SJCRH30 (cell line): ENCODE measurements around the gene KCNT2. TPM values are rescaled to one million over a fixed set of nuclear protein-coding genes. Genes with fewer than 3 reads are reported as not detected.
"Not testable (repeated sequence)": the region's sequence is repeated elsewhere in the genome, so short reads cannot be mapped to it uniquely, and the experiment has no call there.

Experiments
- DNase-seq, 2 experiments: peaks; one replicate each; pipeline ENCODE4 v3.0.0-alpha.2; 2015 to 2020
- H3K27ac ChIP-seq: fragments of 250-450 bp; sonication (Bioruptor Pico); 2 replicates; pipeline ENCODE4 v1.5.1; 2020; ENCODE audit warnings: mild to moderate bottlenecking, moderate library complexity
- H3K27me3 ChIP-seq: fragments of 250-450 bp; sonication (Bioruptor Pico); 2 replicates; pipeline ENCODE4 v1.5.1; 2020; ENCODE audit warnings: mild to moderate bottlenecking, moderate library complexity
- H3K36me3 ChIP-seq: fragments of 250-450 bp; sonication (Bioruptor Pico); 2 replicates; pipeline ENCODE4 v1.5.1; 2020; ENCODE audit warnings: mild to moderate bottlenecking, moderate library complexity
- H3K4me1 ChIP-seq: fragments of 250-450 bp; sonication (Bioruptor Pico); 2 replicates; pipeline ENCODE4 v1.5.1; 2020; ENCODE audit warnings: mild to moderate bottlenecking, moderate library complexity
- H3K4me3 ChIP-seq: fragments of 250-450 bp; sonication (Bioruptor Pico); 2 replicates; pipeline ENCODE4 v1.5.1; 2020; ENCODE audit warnings: mild to moderate bottlenecking, moderate library complexity
- H3K9me3 ChIP-seq: fragments of 250-450 bp; sonication (Bioruptor Pico); replicated peaks from 2 replicates; pipeline ENCODE4 v1.5.1; 2020; ENCODE audit warnings: mild to moderate bottlenecking, moderate library complexity
- total RNA-seq: library from RNA; depleted of rRNA; stranded (reverse); fragments of >200 nt; shearing (Covaris generic); gene quantifications from 2 replicates; pipeline ENCODE4 v1.2.3, GENCODE V29; 2014

KCNT2 gene
- total RNA-seq, 1 experiment from 2014 or later: 2.7 TPM

GRCh38 chr1:196271212-196271947 lies 336.9 kb downstream of the KCNT2 start:
- Histone ChIP-seq H3K4me1 (no peaks in the 10 kb centered on the region), H3K27ac (no peak overlapping the region), H3K36me3 (no peaks in the 10 kb centered on the region), H3K27me3 (no peaks in the 10 kb centered on the region), H3K4me3 (no peak overlapping the region), H3K9me3 (no peaks in the 10 kb centered on the region)
- no peak for DNase-seq

- H3K27ac ChIP-seq, H3K9me3 ChIP-seq, H3K27me3 ChIP-seq, H3K36me3 ChIP-seq, H3K4me3 ChIP-seq, DNase-seq, H3K4me1 ChIP-seq: not testable (repeated sequence)
These were observed 345.2 kb downstream of the KCNT2 start for GRCh38 chr1:196263086-196263485.

- Histone ChIP-seq H3K27ac (no peak overlapping the region), H3K4me1 (no peaks in the 10 kb centered on the region), H3K27me3 (no peaks in the 10 kb centered on the region), H3K36me3 (no peaks in the 10 kb centered on the region), H3K9me3 (no peaks in the 10 kb centered on the region), H3K4me3 (no peak overlapping the region)
- DNase-seq: no peak
These were observed 348.0 kb downstream of the KCNT2 start for GRCh38 chr1:196260270-196260669.

- no peak overlapping the region for H3K4me3 ChIP-seq
- no peak overlapping the region for H3K27ac ChIP-seq
- DNase-seq: no peak
- no peaks in the 10 kb centered on the region for H3K4me1 ChIP-seq
- H3K27me3 ChIP-seq: no peaks in the 10 kb centered on the region
- no peaks in the 10 kb centered on the region for H3K36me3 ChIP-seq
- H3K9me3 ChIP-seq: no peaks in the 10 kb centered on the region
These were observed 348.9 kb downstream of the KCNT2 start for GRCh38 chr1:196259316-196259715.

GRCh38 chr1:196255762-196256161 lies 352.5 kb downstream of the KCNT2 start:
- no peak overlapping the region for H3K4me3 ChIP-seq
- DNase-seq: no peak
- H3K27me3 ChIP-seq: no peaks in the 10 kb centered on the region
- no peaks in the 10 kb centered on the region for H3K4me1 ChIP-seq
- no peaks in the 10 kb centered on the region for H3K36me3 ChIP-seq
- H3K9me3 ChIP-seq: no peaks in the 10 kb centered on the region
- H3K27ac ChIP-seq: no peak overlapping the region

GRCh38 chr1:196229546-196229945 lies 378.7 kb downstream of the KCNT2 start:
- Histone ChIP-seq H3K36me3 (no peaks in the 10 kb centered on the region), H3K9me3 (no peaks in the 10 kb centered on the region), H3K27me3 (no peaks in the 10 kb centered on the region), H3K4me3 (no peak overlapping the region), H3K4me1 (no peaks in the 10 kb centered on the region), H3K27ac (no peak overlapping the region)
- no peak for DNase-seq

GRCh38 chr1:196214866-196215265 lies 393.4 kb downstream of the KCNT2 start:
- Histone ChIP-seq H3K4me1 (no peaks in the 10 kb centered on the region), H3K9me3 (no peaks in the 10 kb centered on the region), H3K27ac (no peak overlapping the region), H3K4me3 (no peak overlapping the region), H3K27me3 (no peaks in the 10 kb centered on the region), H3K36me3 (no peaks in the 10 kb centered on the region)
- no peak for DNase-seq

- DNase-seq: no peak
- Histone ChIP-seq H3K27me3 (no peaks in the 10 kb centered on the region), H3K36me3 (no peaks in the 10 kb centered on the region), H3K27ac (no peak overlapping the region), H3K9me3 (no peaks in the 10 kb centered on the region), H3K4me3 (no peak overlapping the region), H3K4me1 (no peaks in the 10 kb centered on the region)
These were observed 398.3 kb downstream of the KCNT2 start for GRCh38 chr1:196209983-196210382.

GRCh38 chr1:196209265-196209664 lies 399.0 kb downstream of the KCNT2 start:
- Histone ChIP-seq H3K27ac (no peak overlapping the region), H3K27me3 (no peaks in the 10 kb centered on the region), H3K36me3 (no peaks in the 10 kb centered on the region), H3K9me3 (no peaks in the 10 kb centered on the region), H3K4me3 (no peak overlapping the region), H3K4me1 (no peaks in the 10 kb centered on the region)
- DNase-seq: no peak

- H3K27me3 ChIP-seq: no peaks in the 10 kb centered on the region
- DNase-seq: no peak
- H3K9me3 ChIP-seq: no peaks in the 10 kb centered on the region
- H3K36me3 ChIP-seq: no peaks in the 10 kb centered on the region
- no peak overlapping the region for H3K4me3 ChIP-seq
- H3K4me1 ChIP-seq: no peaks in the 10 kb centered on the region
- H3K27ac ChIP-seq: no peak overlapping the region
These were observed 400.5 kb downstream of the KCNT2 start for GRCh38 chr1:196207612-196208217.

- DNase-seq: no peak
- Histone ChIP-seq H3K36me3 (no peaks in the 10 kb centered on the region), H3K27me3 (no peaks in the 10 kb centered on the region), H3K9me3 (no peaks in the 10 kb centered on the region), H3K27ac (no peak overlapping the region), H3K4me1 (no peaks in the 10 kb centered on the region), H3K4me3 (no peak overlapping the region)
These were observed 402.4 kb downstream of the KCNT2 start for GRCh38 chr1:196205882-196206281.

GRCh38 chr1:196196486-196196885 lies 411.8 kb downstream of the KCNT2 start:
- DNase-seq: no peak
- H3K36me3 ChIP-seq: no peaks in the 10 kb centered on the region
- H3K27ac ChIP-seq: no peak overlapping the region
- no peaks in the 10 kb centered on the region for H3K27me3 ChIP-seq
- H3K9me3 ChIP-seq: no peaks in the 10 kb centered on the region
- no peaks in the 10 kb centered on the region for H3K4me1 ChIP-seq
- H3K4me3 ChIP-seq: no peak overlapping the region

- no peak overlapping the region for H3K4me3 ChIP-seq
- H3K27ac ChIP-seq: no peak overlapping the region
- H3K27me3 ChIP-seq: no peaks in the 10 kb centered on the region
- no peak for DNase-seq
- H3K36me3 ChIP-seq: no peaks in the 10 kb centered on the region
- H3K9me3 ChIP-seq: no peaks in the 10 kb centered on the region
- no peaks in the 10 kb centered on the region for H3K4me1 ChIP-seq
These were observed 414.2 kb downstream of the KCNT2 start for GRCh38 chr1:196193896-196194559.

GRCh38 chr1:196183941-196184340 lies 424.3 kb downstream of the KCNT2 start:
- no peak overlapping the region for H3K4me3 ChIP-seq
- H3K36me3 ChIP-seq: no peaks in the 10 kb centered on the region
- no peak overlapping the region for H3K27ac ChIP-seq
- H3K9me3 ChIP-seq: no peaks in the 10 kb centered on the region
- no peaks in the 10 kb centered on the region for H3K27me3 ChIP-seq
- DNase-seq: no peak
- no peaks in the 10 kb centered on the region for H3K4me1 ChIP-seq

GRCh38 chr1:196181594-196181878 lies 426.7 kb downstream of the KCNT2 start:
- Histone ChIP-seq H3K4me3 (no peak overlapping the region), H3K27ac (no peak overlapping the region), H3K36me3 (no peaks in the 10 kb centered on the region), H3K27me3 (no peaks in the 10 kb centered on the region), H3K4me1 (no peaks in the 10 kb centered on the region), H3K9me3 (no peaks in the 10 kb centered on the region)
- DNase-seq: no peak
